Endothelial cell of umbilical vein (primary cell): ENCODE results near the gene RPE. TPM values are rescaled to one million over a fixed set of nuclear protein-coding genes. Genes with fewer than 3 reads are reported as not detected.

Experiments used
- BruUV-seq: library from RNA; stranded (reverse); fragments of 400-500 nt; replicated peaks from 2 replicates; lab custom pipeline; 2021; lab: Mats Ljungman, UMichigan
- CTCF ChIA-PET: fragments of 300-600, 350-600 bp; sonication (Branson Sonifier 250); formaldehyde crosslinking; loops from one replicate; lab custom pipeline; 2021; ENCODE audit warnings: antibody characterized with exemption, inconsistent platforms; lab: Charles Lee
- POLR2A ChIA-PET: fragments of 300-600, 350-600 bp; sonication (Branson Sonifier 250); formaldehyde crosslinking; loops from one replicate; lab custom pipeline; 2021; ENCODE audit warnings: antibody characterized with exemption, inconsistent platforms; lab: Charles Lee
- DNase-seq: peaks from one replicate; pipeline ENCODE4 v3.0.0-alpha.2; 2011; ENCODE audit warnings: low read depth, low spot score
- FAIRE-seq: peaks from 2 replicates; lab custom pipeline; 2011; peaks lifted over from hg19 to GRCh38; lab: Jason Lieb, UNC
- H2AFZ ChIP-seq: 2 replicates; pipeline ENCODE4 v1.6.0; 2012; ENCODE audit warnings: low read depth, low read length, control low read depth, inconsistent platforms
- H3K27ac ChIP-seq: 2 replicates; pipeline ENCODE4 v1.5.1; 2011; ENCODE audit warnings: low read depth, mild to moderate bottlenecking, control low read depth, low read length, moderate library complexity; ENCODE audit not compliant: insufficient read depth
- H3K27me3 ChIP-seq, 2 experiments: 2 replicates each; pipeline versions ENCODE4 v1.6.0 to v1.6.1; 2011; ENCODE audit warnings: low read length in 2 of 2, mixed read lengths in 1 of 2; ENCODE audit not compliant: control insufficient read depth in 2 of 2, insufficient read depth in 2 of 2
- H3K36me3 ChIP-seq, 2 experiments: 2 replicates in 1 of 2; 3 replicates in 1 of 2; pipeline ENCODE4 v1.5.1; 2011; ENCODE audit warnings: low read length in 2 of 2, mild to moderate bottlenecking in 1 of 2, moderate library complexity in 1 of 2; ENCODE audit not compliant: control insufficient read depth in 2 of 2, insufficient read depth in 2 of 2; ENCODE audit errors: extremely low read depth in 1 of 2
- H3K4me1 ChIP-seq: 3 replicates; pipeline ENCODE4 v1.5.1; 2011; ENCODE audit warnings: mild to moderate bottlenecking, low read length; ENCODE audit not compliant: control insufficient read depth, insufficient read depth; ENCODE audit errors: extremely low read depth
- H3K4me2 ChIP-seq: 2 replicates; pipeline ENCODE4 v1.6.1; 2011; ENCODE audit warnings: low read length, control low read depth, mixed read lengths; ENCODE audit not compliant: insufficient read depth
- H3K4me3 ChIP-seq, 3 experiments: fragments of 200-600 bp in 1 of 3; sonication (generic), shearing (Covaris generic) in 1 of 3; replicated peaks in 1 of 3; 2 replicates each; pipeline ENCODE4 v1.5.1; 2011 to 2016; ENCODE audit warnings: control low read depth in 3 of 3, low read length in 3 of 3, mild to moderate bottlenecking in 2 of 3, inconsistent platforms in 1 of 3, low read depth in 1 of 3, moderate library complexity in 1 of 3; ENCODE audit not compliant: insufficient read depth in 1 of 3
- H3K79me2 ChIP-seq: 2 replicates; pipeline ENCODE4 v1.6.0; 2012; ENCODE audit warnings: low read length, inconsistent platforms; ENCODE audit not compliant: control insufficient read depth, insufficient read depth
- H3K9ac ChIP-seq: replicated peaks from 2 replicates; pipeline ENCODE3; 2011; ENCODE audit warnings: low read length, control low read depth; ENCODE audit not compliant: insufficient read depth; ENCODE audit errors: extremely low read depth
- H3K9me1 ChIP-seq: replicated peaks from 3 replicates; pipeline ENCODE4 v1.6.0; 2011; ENCODE audit warnings: mild to moderate bottlenecking, low read length; ENCODE audit not compliant: control insufficient read depth, insufficient read depth; ENCODE audit errors: extremely low read depth
- H3K9me3 ChIP-seq: replicated peaks from 2 replicates; pipeline ENCODE4 v1.5.1; 2012; ENCODE audit warnings: low read length, inconsistent platforms; ENCODE audit not compliant: control insufficient read depth, insufficient read depth
- H4K20me1 ChIP-seq: replicated peaks from 2 replicates; pipeline ENCODE3; 2011; ENCODE audit warnings: mild to moderate bottlenecking, low read length; ENCODE audit not compliant: control insufficient read depth, insufficient read depth; ENCODE audit errors: extremely low read depth
- CTCF ChIP-seq, 2 donors: IDR thresholded peaks; 1 replicate in 1 of 2; 2 replicates in 1 of 2; pipeline ENCODE4 v1.5.1; 2011; ENCODE audit warnings: low read length in 2 of 2, mild to moderate bottlenecking in 2 of 2, moderate library complexity in 2 of 2, control low read depth in 1 of 2, inconsistent platforms in 1 of 2, low read depth in 1 of 2; ENCODE audit not compliant: insufficient read depth in 1 of 2; ENCODE audit errors: extremely low read depth in 1 of 2
- EZH2 ChIP-seq: IDR thresholded peaks from 2 replicates; pipeline ENCODE4 v1.6.1; 2012; ENCODE audit warnings: borderline replicate concordance, low read depth, mild to moderate bottlenecking, moderate library complexity, low read length, inconsistent platforms; ENCODE audit not compliant: severe bottlenecking
- FOS ChIP-seq: IDR thresholded peaks from 2 replicates; pipeline ENCODE4 v1.6.1; 2011; ENCODE audit warnings: mild to moderate bottlenecking, low read length, moderate library complexity, borderline replicate concordance; ENCODE audit not compliant: insufficient read depth
- GATA2 ChIP-seq: IDR thresholded peaks from 2 replicates; pipeline ENCODE4 v1.7.0; 2011; ENCODE audit warnings: low read depth, mild to moderate bottlenecking, moderate library complexity, mixed read lengths, low read length; ENCODE audit not compliant: insufficient read length, insufficient read depth
- JUN ChIP-seq: IDR thresholded peaks from 2 replicates; pipeline ENCODE4 v1.6.1; 2011; ENCODE audit warnings: borderline replicate concordance, low read depth; ENCODE audit not compliant: insufficient read length, insufficient read depth
- MYC ChIP-seq: IDR thresholded peaks from one replicate; pipeline ENCODE4 v1.6.1; 2011; ENCODE audit warnings: mild to moderate bottlenecking, low read depth, low read length
- POLR2A ChIP-seq: IDR thresholded peaks from 2 replicates; pipeline ENCODE4 v1.6.1; 2012; ENCODE audit warnings: low read depth, mild to moderate bottlenecking, control low read depth, low read length
- POLR2AphosphoS5 ChIP-seq: IDR thresholded peaks from 2 replicates; pipeline ENCODE4 v1.6.1; 2012; ENCODE audit warnings: low read depth, mild to moderate bottlenecking, control low read depth, low read length, moderate library complexity; ENCODE audit not compliant: insufficient read depth
- dilution Hi-C: fragments of 300-500 bp; cut with MboI; formaldehyde crosslinking; loops from one replicate; pipeline ENCODE4 v1.15.0; 2019; ENCODE audit warnings: low sequenced_read_pairs; ENCODE audit not compliant: extremely low pct_ligation_motif_present
- intact Hi-C: fragments of 100-400 bp; cut with micrococcal nuclease; formaldehyde crosslinking; loops from one replicate; pipeline ENCODE4 v1.10.0; 2022
- polyA plus RNA-seq, 4 experiments: library from polyadenylated mRNA; depleted of rRNA in 3 of 4; stranded (reverse) in 3 of 4; unstranded in 1 of 4; fragments of >200 nt; gene quantifications; 2 replicates each; pipeline versions ENCODE4 v1.2.1 to v1.2.3, GENCODE V29; 2011 to 2012; ENCODE audit warnings: missing spikeins in 1 of 4
- total RNA-seq: library from RNA; stranded (reverse); gene quantifications from 2 replicates; pipeline ENCODE4 v1.2.3, GENCODE V29; 2021
- TF ChIP-seq, protein P1 (sequence below): IDR thresholded peaks from 2 replicates; pipeline ENCODE4 v1.6.1; 2011; ENCODE audit not compliant: insufficient read depth, insufficient read length

Gene RPE
- total and polyA plus RNA-seq, 2 donors (not counting 3 experiments of a cell fraction or from before 2014, with no cell fraction given) = 60.7 to 97.4 TPM

DNA sequence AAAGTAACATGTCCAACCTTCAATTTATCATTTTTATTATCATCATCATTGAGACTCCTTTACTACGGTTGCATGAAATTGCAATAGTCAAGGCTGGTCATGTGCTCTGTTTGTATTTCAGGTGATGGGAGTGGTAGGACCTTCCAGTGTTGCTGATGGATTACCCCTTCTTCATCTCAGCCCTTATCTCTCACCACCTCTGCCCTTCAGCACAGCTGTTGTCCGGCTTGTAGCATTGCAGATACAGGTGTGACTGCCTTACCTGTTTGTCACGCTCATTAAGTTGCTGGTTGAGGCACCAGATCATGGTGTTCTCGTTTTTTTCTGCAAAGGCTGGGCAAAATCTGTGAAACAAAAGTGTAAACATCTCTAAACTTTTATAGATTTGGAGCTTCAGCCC lies 31.7 kb upstream of the RPE start:
- Histone ChIP-seq H3K9me3 (no peaks in the 10 kb centered on the region), H3K36me3 (no peaks in the 10 kb centered on the region), H3K27me3 (peaks cover 5 to 13% of the 10 kb centered on the region in 2 experiments), H3K9ac (no peak overlapping the region), H3K4me3 (no peak overlapping the region), H4K20me1 (no peaks in the 10 kb centered on the region), H3K4me1 (no peaks in the 10 kb centered on the region), H3K4me2 (no peak overlapping the region), H3K79me2 (no peaks in the 10 kb centered on the region), H3K9me1 (no peaks in the 10 kb centered on the region), H2AFZ (no peak overlapping the region), H3K27ac (no peak overlapping the region)
- no TSS peak for BruUV-seq
- dilution Hi-C loops (no loop called here), intact Hi-C loops (no loop called here)
- no peak for FAIRE-seq
- no peak for TF ChIP-seq FOS
- no peak for TF ChIP-seq MYC
- no peak for TF ChIP-seq CTCF (IDR thresholded peaks at IDR 0.05; ENCODE audit: extremely low read depth in 1 of 2, insufficient read depth in 1 of 2, low read depth in 1 of 2, low read length in 2 of 2)
- TF ChIP-seq, protein P1, sequence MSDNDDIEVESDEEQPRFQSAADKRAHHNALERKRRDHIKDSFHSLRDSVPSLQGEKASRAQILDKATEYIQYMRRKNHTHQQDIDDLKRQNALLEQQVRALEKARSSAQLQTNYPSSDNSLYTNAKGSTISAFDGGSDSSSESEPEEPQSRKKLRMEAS = no peak
- no peak for TF ChIP-seq GATA2
- TF ChIP-seq POLR2A = no peak
- TF ChIP-seq EZH2 = no peak
- TF ChIP-seq JUN = no peak
- TF ChIP-seq POLR2AphosphoS5 = no peak
- CTCF ChIA-PET = interaction anchor here (1.8 to 3.5 kb wide), 2 partner anchors 10 to 229 kb away, joined by 10 to 22 read pairs; no protein-coding TSS in a partner anchor
- POLR2A ChIA-PET = no interaction called here
- no peak for DNase-seq
